Fibroblast of skin of right quadriceps (primary cell): ENCODE data around the gene PFKFB1.
A peak's percentile ranks its signal among the peaks of the same experiment; 100 is the strongest.

Source experiments
- DNase-seq: peaks from one replicate; pipeline ENCODE4 v3.0.0-alpha.2; 2013

The PFKFB1 gene

GRCh38 chrX:54994099-54994498, at the start of gene PFKFB1:
Gene PFKFB1 (minus strand): TSS chrX:54994188. CDS start chrX:54994007, 181 bp downstream.
- no peak for DNase-seq

GRCh38 chrX:55041514-55041913, 47.5 kb upstream of the PFKFB1 start:
- no peak for DNase-seq

GRCh38 chrX:55039471-55039870, 45.5 kb upstream of the PFKFB1 start:
- no peak for DNase-seq

GRCh38 chrX:55033429-55033828, 39.4 kb upstream of the PFKFB1 start:
- no peak for DNase-seq

GRCh38 chrX:55030271-55031205, 36.5 kb upstream of the PFKFB1 start, which contains the start of gene ALAS2:
Gene ALAS2 (minus strand): TSS chrX:55030977. CDS start chrX:55026000, 4,977 bp downstream.
- DNase-seq: no peak

- DNase-seq: no peak
Observed at GRCh38 chrX:55029291-55029690, 35.3 kb upstream of the PFKFB1 start.

GRCh38 chrX:55028611-55029010, 34.6 kb upstream of the PFKFB1 start:
- no peak for DNase-seq

GRCh38 chrX:55028040-55028439, 34.1 kb upstream of the PFKFB1 start:
- no peak for DNase-seq

- DNase-seq: no peak
Observed at GRCh38 chrX:55026840-55027239, 32.9 kb upstream of the PFKFB1 start.

- DNase-seq: no peak
Observed at GRCh38 chrX:55026143-55026542, 32.2 kb upstream of the PFKFB1 start.

GRCh38 chrX:55014897-55015299, 20.9 kb upstream of the PFKFB1 start:
- no peak for DNase-seq

- DNase-seq: no peak
Observed at GRCh38 chrX:55011294-55011693, 17.3 kb upstream of the PFKFB1 start.

GRCh38 chrX:55008571-55009358, 14.8 kb upstream of the PFKFB1 start:
- peak; percentile 59 for DNase-seq

GRCh38 chrX:55007656-55008055, 13.7 kb upstream of the PFKFB1 start:
- peak; percentile 62 for DNase-seq

GRCh38 chrX:55006827-55007621, 13.0 kb upstream of the PFKFB1 start:
- DNase-seq: no peak

- DNase-seq: no peak
Observed at GRCh38 chrX:55005256-55005655, 11.3 kb upstream of the PFKFB1 start.

GRCh38 chrX:55004231-55004630, 10.2 kb upstream of the PFKFB1 start:
- DNase-seq: no peak

- DNase-seq: peak; percentile 87
Observed at GRCh38 chrX:54999717-55000598, 6.0 kb upstream of the PFKFB1 start, which contains the start of gene APEX2. Gene APEX2 (plus strand): TSS chrX:55000363. CDS start chrX:55000423, 60 bp downstream.

- DNase-seq: no peak
Observed at GRCh38 chrX:54995621-54996020, 1.6 kb upstream of the PFKFB1 start.

- no peak for DNase-seq
Observed at GRCh38 chrX:54994668-54995351, 822 bp upstream of the PFKFB1 start.
